Stimulated activated naive CD8-positive, alpha-beta T cell treated with anti-CD3 and anti-CD28 coated beads, Interleukin-15, Interleukin-2, amounts not matched to agents 100 ng/mL and 50 ng/mL, for 24 hours (primary cell): Measurements from ENCODE around the gene TMEM242.
"Not testable (repeated sequence)": the region's sequence is repeated elsewhere in the genome, so short reads cannot be mapped to it uniquely, and the experiment has no call there.

Experiments
- H3K27ac Mint-ChIP-seq: one replicate; pipeline ENCODE4 v1.8.0; 2021; ENCODE audit warnings: mild to moderate bottlenecking, mixed read lengths
- H3K27me3 Mint-ChIP-seq: one replicate; pipeline ENCODE4 v1.8.0; 2021; ENCODE audit warnings: mixed read lengths
- H3K36me3 Mint-ChIP-seq: one replicate; pipeline ENCODE4 v1.8.0; 2021; ENCODE audit warnings: low read depth, mixed read lengths
- H3K4me1 Mint-ChIP-seq: one replicate; pipeline ENCODE4 v1.8.0; 2021; ENCODE audit warnings: low read depth, mixed read lengths
- H3K4me3 Mint-ChIP-seq: one replicate; pipeline ENCODE4 v1.8.0; 2021; ENCODE audit warnings: mild to moderate bottlenecking, mixed read lengths
- H3K9me3 Mint-ChIP-seq: one replicate; pipeline ENCODE4 v1.8.0; 2021; ENCODE audit warnings: mixed read lengths

TMEM242 gene

GRCh38 chr6:157333537-157333936, 10.2 kb upstream of the TMEM242 start:
- Mint-ChIP-seq H3K27me3 (peaks cover 65% of the 10 kb centered on the region), H3K27ac (no peak overlapping the region), H3K4me3 (no peak overlapping the region), H3K36me3 (no peaks in the 10 kb centered on the region), H3K9me3 (no peaks in the 10 kb centered on the region), H3K4me1 (no peaks in the 10 kb centered on the region)

GRCh38 chr6:157332813-157333212, 9.5 kb upstream of the TMEM242 start:
- Mint-ChIP-seq H3K4me1 (no peaks in the 10 kb centered on the region), H3K4me3 (no peak overlapping the region), H3K27me3 (peaks cover 70% of the 10 kb centered on the region), H3K36me3 (no peaks in the 10 kb centered on the region), H3K27ac (no peak overlapping the region), H3K9me3 (no peaks in the 10 kb centered on the region)

GRCh38 chr6:157330831-157331230, 7.5 kb upstream of the TMEM242 start:
- H3K27me3 Mint-ChIP-seq: peaks cover 68% of the 10 kb centered on the region
- no peaks in the 10 kb centered on the region for H3K36me3 Mint-ChIP-seq
- no peak overlapping the region for H3K27ac Mint-ChIP-seq
- no peak overlapping the region for H3K4me3 Mint-ChIP-seq
- no peaks in the 10 kb centered on the region for H3K9me3 Mint-ChIP-seq
- peaks cover 7% of the 10 kb centered on the region for H3K4me1 Mint-ChIP-seq

- no peaks in the 10 kb centered on the region for H3K9me3 Mint-ChIP-seq
- H3K27ac Mint-ChIP-seq: no peak overlapping the region
- H3K4me1 Mint-ChIP-seq: peaks cover 14% of the 10 kb centered on the region
- peaks cover 71% of the 10 kb centered on the region for H3K27me3 Mint-ChIP-seq
- H3K4me3 Mint-ChIP-seq: no peak overlapping the region
- no peaks in the 10 kb centered on the region for H3K36me3 Mint-ChIP-seq
Measured at GRCh38 chr6:157329829-157330228, 6.5 kb upstream of the TMEM242 start.

- Mint-ChIP-seq H3K9me3 (no peaks in the 10 kb centered on the region), H3K4me1 (peaks cover 22% of the 10 kb centered on the region), H3K27ac (no peak overlapping the region), H3K27me3 (peaks cover 68% of the 10 kb centered on the region), H3K4me3 (no peak overlapping the region), H3K36me3 (no peaks in the 10 kb centered on the region)
Measured at GRCh38 chr6:157328108-157328692, 4.9 kb upstream of the TMEM242 start.

GRCh38 chr6:157326979-157327378, 3.7 kb upstream of the TMEM242 start:
- no peaks in the 10 kb centered on the region for H3K9me3 Mint-ChIP-seq
- peaks cover 32% of the 10 kb centered on the region for H3K4me1 Mint-ChIP-seq
- H3K27me3 Mint-ChIP-seq: peaks cover 58% of the 10 kb centered on the region
- H3K4me3 Mint-ChIP-seq: no peak overlapping the region
- H3K36me3 Mint-ChIP-seq: no peaks in the 10 kb centered on the region
- no peak overlapping the region for H3K27ac Mint-ChIP-seq

GRCh38 chr6:157325069-157325805, 1.9 kb upstream of the TMEM242 start:
- Mint-ChIP-seq H3K27me3 (peaks cover 43% of the 10 kb centered on the region), H3K4me1 (peaks cover 39% of the 10 kb centered on the region), H3K36me3 (peaks cover 6% of the 10 kb centered on the region), H3K9me3 (no peaks in the 10 kb centered on the region), H3K27ac (no peak overlapping the region), H3K4me3 (peak overlapping the region; percentile 9)

- peaks cover 39% of the 10 kb centered on the region for H3K4me1 Mint-ChIP-seq
- no peaks in the 10 kb centered on the region for H3K9me3 Mint-ChIP-seq
- peak overlapping the region; percentile 97 for H3K4me3 Mint-ChIP-seq
- H3K27me3 Mint-ChIP-seq: peaks cover 34% of the 10 kb centered on the region
- H3K27ac Mint-ChIP-seq: peak overlapping the region; percentile 87
- H3K36me3 Mint-ChIP-seq: peaks cover 10% of the 10 kb centered on the region
Measured at GRCh38 chr6:157323966-157324300, 614 bp upstream of the TMEM242 start.

- Mint-ChIP-seq H3K27me3 (peaks cover 25% of the 10 kb centered on the region), H3K4me1 (peaks cover 39% of the 10 kb centered on the region), H3K36me3 (peaks cover 15% of the 10 kb centered on the region), H3K27ac (peak overlapping the region; percentile 87), H3K9me3 (no peaks in the 10 kb centered on the region), H3K4me3 (peak overlapping the region; percentile 97)
Measured at GRCh38 chr6:157322792-157323254, 496 bp downstream of the TMEM242 start.

- H3K27me3 Mint-ChIP-seq: no peaks in the 10 kb centered on the region
- no peaks in the 10 kb centered on the region for H3K9me3 Mint-ChIP-seq
- peaks cover 20% of the 10 kb centered on the region for H3K4me1 Mint-ChIP-seq
- H3K27ac Mint-ChIP-seq: peak overlapping the region; percentile 36
- H3K36me3 Mint-ChIP-seq: peaks cover 35% of the 10 kb centered on the region
- H3K4me3 Mint-ChIP-seq: no peak overlapping the region
Measured at GRCh38 chr6:157316871-157317814, 6.2 kb downstream of the TMEM242 start.

GRCh38 chr6:157314705-157315321, 8.5 kb downstream of the TMEM242 start:
- no peaks in the 10 kb centered on the region for H3K27me3 Mint-ChIP-seq
- no peak overlapping the region for H3K27ac Mint-ChIP-seq
- peaks cover 14% of the 10 kb centered on the region for H3K4me1 Mint-ChIP-seq
- H3K36me3 Mint-ChIP-seq: peaks cover 29% of the 10 kb centered on the region
- no peaks in the 10 kb centered on the region for H3K9me3 Mint-ChIP-seq
- no peak overlapping the region for H3K4me3 Mint-ChIP-seq

GRCh38 chr6:157313531-157314467, 9.5 kb downstream of the TMEM242 start:
- H3K36me3 Mint-ChIP-seq: peaks cover 24% of the 10 kb centered on the region
- H3K27me3 Mint-ChIP-seq: no peaks in the 10 kb centered on the region
- peaks cover 14% of the 10 kb centered on the region for H3K4me1 Mint-ChIP-seq
- no peak overlapping the region for H3K27ac Mint-ChIP-seq
- H3K9me3 Mint-ChIP-seq: no peaks in the 10 kb centered on the region
- no peak overlapping the region for H3K4me3 Mint-ChIP-seq

GRCh38 chr6:157312757-157313156, 10.6 kb downstream of the TMEM242 start:
- peaks cover 20% of the 10 kb centered on the region for H3K36me3 Mint-ChIP-seq
- no peak overlapping the region for H3K4me3 Mint-ChIP-seq
- no peaks in the 10 kb centered on the region for H3K9me3 Mint-ChIP-seq
- peaks cover 13% of the 10 kb centered on the region for H3K4me1 Mint-ChIP-seq
- no peaks in the 10 kb centered on the region for H3K27me3 Mint-ChIP-seq
- H3K27ac Mint-ChIP-seq: no peak overlapping the region

- not testable (repeated sequence) for H3K4me3 Mint-ChIP-seq, H3K4me1 Mint-ChIP-seq, H3K9me3 Mint-ChIP-seq, H3K27ac Mint-ChIP-seq, H3K27me3 Mint-ChIP-seq
- H3K36me3 Mint-ChIP-seq: peaks cover 10% of the 10 kb centered on the region
Measured at GRCh38 chr6:157310693-157311092, 12.6 kb downstream of the TMEM242 start.
